Hepatocyte (in vitro differentiated cells): ENCODE data around the gene KCNJ1. TPM values are rescaled to one million over a fixed set of nuclear protein-coding genes. Genes with fewer than 3 reads are reported as not detected.
A peak's percentile ranks its signal among the peaks of the same experiment; 100 is the strongest.

Experiments used
- DNase-seq: peaks from one replicate; pipeline ENCODE4 v3.0.0-alpha.2; 2016; ENCODE audit warnings: low spot score
- H2AFZ ChIP-seq: fragments of 200-600 bp; sonication (generic); 2 replicates; pipeline ENCODE4 v1.6.0; 2016; ENCODE audit warnings: antibody characterized with exemption, mild to moderate bottlenecking
- H3K27ac ChIP-seq: fragments of 200-600 bp; sonication (generic); 2 replicates; pipeline ENCODE4 v1.5.1; 2016; ENCODE audit warnings: mild to moderate bottlenecking
- H3K27me3 ChIP-seq: fragments of 200-600 bp; sonication (generic); 2 replicates; pipeline ENCODE4 v1.6.1; 2016
- H3K36me3 ChIP-seq: fragments of 200-600 bp; sonication (generic); replicated peaks from 2 replicates; pipeline ENCODE4 v1.5.1; 2016; ENCODE audit warnings: low read depth; ENCODE audit not compliant: insufficient read depth
- H3K4me1 ChIP-seq: fragments of 200-600 bp; sonication (generic); 2 replicates; pipeline ENCODE4 v1.5.1; 2016; ENCODE audit warnings: mild to moderate bottlenecking, moderate library complexity; ENCODE audit not compliant: insufficient read depth
- H3K4me2 ChIP-seq: fragments of 200-600 bp; sonication (generic); 2 replicates; pipeline ENCODE4 v1.6.0; 2016
- H3K4me3 ChIP-seq: fragments of 200-600 bp; sonication (generic); 2 replicates; pipeline ENCODE4 v1.5.1; 2016; ENCODE audit warnings: mild to moderate bottlenecking
- H3K79me2 ChIP-seq: fragments of 200-600 bp; sonication (generic); 2 replicates; pipeline ENCODE4 v1.6.0; 2017; ENCODE audit warnings: mild to moderate bottlenecking
- H3K9me2 ChIP-seq: fragments of 200-600 bp; sonication (generic); replicated peaks from 2 replicates; pipeline ENCODE4 v1.6.0; 2017; ENCODE audit warnings: mild to moderate bottlenecking; ENCODE audit not compliant: insufficient read depth
- H3K9me3 ChIP-seq: fragments of 200-600 bp; sonication (generic); 2 replicates; pipeline ENCODE4 v1.5.1; 2016; ENCODE audit warnings: low read depth, mild to moderate bottlenecking
- H4K20me1 ChIP-seq: fragments of 200-600 bp; sonication (generic); 2 replicates; pipeline ENCODE4 v1.6.0; 2016; ENCODE audit warnings: mild to moderate bottlenecking; ENCODE audit not compliant: insufficient read depth, poor library complexity, severe bottlenecking
- EZH2 ChIP-seq: fragments of 200-600 bp; sonication (generic); IDR thresholded peaks from 2 replicates; pipeline ENCODE4 v1.6.1; 2016; ENCODE audit warnings: antibody characterized with exemption, mild to moderate bottlenecking, borderline replicate concordance
- EZH2phosphoT487 ChIP-seq: fragments of 200-600 bp; sonication (generic); IDR thresholded peaks from one replicate; pipeline ENCODE4 v1.6.1; 2018; ENCODE audit warnings: antibody characterized with exemption, mild to moderate bottlenecking, low read depth, moderate library complexity; ENCODE audit not compliant: unreplicated experiment, severe bottlenecking
- WGBS: methylation state at CpG from one replicate; pipeline ENCODE4 v1.1.6; 2016; ENCODE audit warnings: low lambda C conversion rate; ENCODE audit errors: missing lambda C conversion rate; 5-methylcytosine and 5-hydroxymethylcytosine counted together
- polyA plus RNA-seq: library from polyadenylated mRNA; unstranded; fragments of >200 nt; fragmentation: Nextera tagmentation; extraction: Ambion mirVana; gene quantifications from 2 replicates; pipeline ENCODE4 v1.2.1, GENCODE V29; 2016
- total RNA-seq: library from RNA; depleted of rRNA; stranded (reverse); fragments of >200 nt; gene quantifications from 2 replicates; pipeline ENCODE4 v1.2.3, GENCODE V29; 2014
- TF ChIP-seq, protein P1 (sequence below): fragments of 200-600 bp; sonication (generic); IDR thresholded peaks from 2 replicates; pipeline ENCODE4 v1.5.1; 2016; ENCODE audit warnings: antibody characterized with exemption, mild to moderate bottlenecking; ENCODE audit not compliant: poor library complexity

KCNJ1 gene
- total and polyA plus RNA-seq, 2 experiments from 2014 or later: not detected

DNA sequence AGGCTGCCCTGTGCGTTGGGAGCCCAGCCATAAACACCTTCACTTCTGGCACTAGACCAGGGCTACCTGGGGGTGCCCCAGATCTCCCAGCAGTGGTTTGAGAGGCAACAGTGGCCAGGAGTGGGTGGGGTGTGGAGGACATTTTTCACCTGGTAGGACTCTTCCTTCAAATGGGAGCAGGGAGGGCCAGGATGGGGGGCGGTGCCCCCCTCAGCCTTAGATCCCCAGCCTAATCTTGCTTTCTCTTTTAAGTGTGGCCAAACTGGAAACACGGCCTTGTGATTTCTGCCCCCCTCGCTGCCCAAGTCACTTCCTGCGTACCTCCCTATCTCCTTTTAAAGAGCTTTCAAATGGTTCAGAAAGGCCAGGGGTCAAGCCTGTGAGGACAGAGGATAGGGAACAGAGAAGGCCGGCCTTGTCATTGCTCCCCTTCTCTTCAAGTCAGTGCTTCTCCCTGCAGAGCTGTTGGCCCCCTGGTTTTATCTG is 24.9 kb upstream of the KCNJ1 start:
- H3K4me1 ChIP-seq: peaks cover 15% of the 10 kb centered on the region
- H3K27me3 ChIP-seq: peaks cover 44% of the 10 kb centered on the region
- H3K79me2 ChIP-seq: no peaks in the 10 kb centered on the region
- 53% methylated on average over 6 of the region's 6 CpGs for WGBS
- H3K9me3 ChIP-seq: no peaks in the 10 kb centered on the region
- TF ChIP-seq EZH2phosphoT487: no peak
- TF ChIP-seq, protein P1, sequence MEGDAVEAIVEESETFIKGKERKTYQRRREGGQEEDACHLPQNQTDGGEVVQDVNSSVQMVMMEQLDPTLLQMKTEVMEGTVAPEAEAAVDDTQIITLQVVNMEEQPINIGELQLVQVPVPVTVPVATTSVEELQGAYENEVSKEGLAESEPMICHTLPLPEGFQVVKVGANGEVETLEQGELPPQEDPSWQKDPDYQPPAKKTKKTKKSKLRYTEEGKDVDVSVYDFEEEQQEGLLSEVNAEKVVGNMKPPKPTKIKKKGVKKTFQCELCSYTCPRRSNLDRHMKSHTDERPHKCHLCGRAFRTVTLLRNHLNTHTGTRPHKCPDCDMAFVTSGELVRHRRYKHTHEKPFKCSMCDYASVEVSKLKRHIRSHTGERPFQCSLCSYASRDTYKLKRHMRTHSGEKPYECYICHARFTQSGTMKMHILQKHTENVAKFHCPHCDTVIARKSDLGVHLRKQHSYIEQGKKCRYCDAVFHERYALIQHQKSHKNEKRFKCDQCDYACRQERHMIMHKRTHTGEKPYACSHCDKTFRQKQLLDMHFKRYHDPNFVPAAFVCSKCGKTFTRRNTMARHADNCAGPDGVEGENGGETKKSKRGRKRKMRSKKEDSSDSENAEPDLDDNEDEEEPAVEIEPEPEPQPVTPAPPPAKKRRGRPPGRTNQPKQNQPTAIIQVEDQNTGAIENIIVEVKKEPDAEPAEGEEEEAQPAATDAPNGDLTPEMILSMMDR: no peak
- TF ChIP-seq EZH2: no peak
- no peak overlapping the region for H3K4me3 ChIP-seq
- no peak overlapping the region for H3K27ac ChIP-seq
- no peaks in the 10 kb centered on the region for H3K36me3 ChIP-seq
- no peak overlapping the region for H2AFZ ChIP-seq
- peak overlapping the region; percentile 99 for H3K4me2 ChIP-seq
- DNase-seq: no peak
- H4K20me1 ChIP-seq: no peaks in the 10 kb centered on the region
- no peaks in the 10 kb centered on the region for H3K9me2 ChIP-seq

DNA sequence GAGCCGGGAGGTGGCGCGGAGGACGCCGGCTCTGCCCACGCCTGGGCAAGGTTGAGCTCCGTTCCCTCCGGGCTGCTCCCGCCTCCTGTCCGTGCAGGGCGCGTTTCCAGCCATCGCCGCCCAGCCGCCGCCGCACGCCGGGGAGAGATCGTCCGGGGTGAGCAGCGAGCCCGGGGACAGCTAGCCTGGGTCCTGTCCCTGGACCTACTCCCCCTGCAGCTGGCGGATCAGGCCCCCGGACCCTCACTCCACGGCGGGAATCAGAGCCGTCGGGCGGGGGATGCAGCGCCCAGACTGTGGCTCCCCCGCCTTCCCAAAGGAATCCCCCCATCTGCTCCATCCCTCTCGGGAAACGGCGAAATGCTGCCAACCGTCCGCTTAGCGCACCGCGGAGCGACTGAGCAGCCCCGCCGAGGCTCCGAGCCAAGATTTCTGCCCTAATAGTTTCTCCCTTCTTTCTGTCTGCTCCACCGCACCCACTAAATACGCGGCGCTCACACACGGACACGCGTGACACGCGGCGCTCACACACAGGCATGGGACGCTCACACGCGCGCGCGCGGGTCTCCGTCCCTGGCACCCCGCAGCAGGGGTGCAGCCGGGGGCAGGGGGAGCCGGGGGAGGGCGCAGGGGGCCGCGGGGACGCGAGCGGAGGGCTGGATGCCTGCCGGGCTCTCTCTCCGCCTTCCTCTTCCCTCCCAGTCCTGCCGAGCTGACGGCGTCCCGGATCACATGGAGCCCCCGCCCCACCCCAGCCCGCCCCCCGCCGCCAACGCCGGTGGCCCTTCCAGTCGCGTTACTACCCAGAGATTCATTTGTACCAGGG is 23.7 kb upstream of the KCNJ1 start, which contains the start of gene KCNJ5:
TSS of gene KCNJ5 (plus strand) at position 814 of the 826 bp plus-strand sequence. CDS start 19,918 bp downstream, outside the sequence.
- Histone ChIP-seq H3K9me2 (no peaks in the 10 kb centered on the region), H3K4me3 (peak within 1 kb of the TSS; percentile 42), H3K4me1 (peaks cover 15% of the 10 kb centered on the region), H2AFZ (peak within 1 kb of the TSS; percentile 68), H3K27ac (no peak within 1 kb of the TSS), H3K36me3 (no peaks in the 10 kb centered on the region), H3K27me3 (peaks cover 47% of the 10 kb centered on the region), H3K4me2 (peak within 1 kb of the TSS; percentile 99), H3K9me3 (no peaks in the 10 kb centered on the region), H4K20me1 (no peaks in the 10 kb centered on the region), H3K79me2 (no peaks in the 10 kb centered on the region)
- peak; percentile 56 for DNase-seq
- 1% methylated on average over 63 of the region's 85 CpGs for WGBS
- TF ChIP-seq, protein P1: no peak
- TF ChIP-seq EZH2: peak; percentile 29
- TF ChIP-seq EZH2phosphoT487: no peak

DNA sequence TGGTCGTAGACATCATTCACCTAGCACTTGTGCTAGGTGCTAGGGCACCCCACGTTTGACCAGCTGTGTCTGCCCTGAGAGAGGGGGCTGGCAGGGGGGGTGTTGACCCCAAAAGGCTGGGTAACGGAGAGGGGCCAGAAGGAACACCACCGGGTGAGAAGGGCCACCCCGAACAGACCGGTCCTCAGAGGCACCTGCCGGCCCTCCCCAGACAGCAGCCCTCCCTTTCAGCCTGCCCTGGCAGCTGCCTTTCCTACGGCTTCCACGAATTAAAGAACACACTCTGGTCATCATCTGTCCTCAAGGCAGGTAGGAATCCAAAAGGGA is 23.1 kb upstream of the KCNJ1 start:
- Histone ChIP-seq H3K4me1 (peaks cover 15% of the 10 kb centered on the region), H3K27ac (no peak overlapping the region), H3K79me2 (no peaks in the 10 kb centered on the region), H3K9me3 (no peaks in the 10 kb centered on the region), H3K4me2 (peak overlapping the region; percentile 99), H4K20me1 (no peaks in the 10 kb centered on the region), H3K27me3 (peaks cover 47% of the 10 kb centered on the region), H3K4me3 (peak overlapping the region; percentile 42), H3K36me3 (no peaks in the 10 kb centered on the region), H2AFZ (no peak overlapping the region), H3K9me2 (no peaks in the 10 kb centered on the region)
- DNase-seq: no peak
- WGBS: 8% methylated on average over 9 of the region's 9 CpGs
- TF ChIP-seq, protein P1: no peak
- no peak for TF ChIP-seq EZH2phosphoT487
- no peak for TF ChIP-seq EZH2
